ENCODE results near the gene ODAM.
"Not testable (repeated sequence)": the region's sequence is repeated elsewhere in the genome, so short reads cannot be mapped to it uniquely, and the experiment has no call there.

ODAM gene

GRCh38 chr4:70221818-70222217 is 26.3 kb downstream of the ODAM start:
- not testable (repeated sequence) for DNase-seq (ENCODE audit: low spot score)

- DNase-seq (ENCODE audit: low spot score) = no peak
These were observed 30.3 kb downstream of the ODAM start, which contains the start of gene FDCSP for GRCh38 chr4:70225824-70226223. Gene FDCSP, plus strand, starts transcription at chr4:70226124. Its CDS starts 5,071 bp downstream, at chr4:70231195.

GRCh38 chr4:70236125-70236524 is 40.6 kb downstream of the ODAM start:
- DNase-seq (ENCODE audit: low spot score) = no peak

- no peak for DNase-seq (ENCODE audit: low spot score)
These were observed 43.8 kb downstream of the ODAM start for GRCh38 chr4:70239131-70239883.

GRCh38 chr4:70239884-70240591 is 44.5 kb downstream of the ODAM start:
- no peak for DNase-seq (ENCODE audit: low spot score)

- not testable (repeated sequence) for DNase-seq (ENCODE audit: low spot score)
These were observed 46.8 kb downstream of the ODAM start, which contains the start of gene CSN3 for GRCh38 chr4:70242297-70242696. Gene CSN3, plus strand, starts transcription at chr4:70242597. Its CDS starts 2,223 bp downstream, at chr4:70244820.

- no peak for DNase-seq (ENCODE audit: low spot score)
These were observed 47.6 kb downstream of the ODAM start for GRCh38 chr4:70243091-70243490.

- DNase-seq (ENCODE audit: low spot score) = no peak
These were observed 55.9 kb downstream of the ODAM start for GRCh38 chr4:70251250-70251944.

- DNase-seq (ENCODE audit: low spot score) = no peak
These were observed 56.4 kb downstream of the ODAM start for GRCh38 chr4:70251945-70252277.

Measured in COLO829 (cell line).